ENCODE data around the gene CABLES1.
"Not testable (repeated sequence)": the region's sequence is repeated elsewhere in the genome, so short reads cannot be mapped to it uniquely, and the experiment has no call there.

- not testable (repeated sequence) for TF ChIP-seq CTCF (IDR thresholded peaks at IDR 0.05; ENCODE audit: insufficient read depth, low read length, poor library complexity, severe bottlenecking); EZH2phosphoT487 (conservative IDR thresholded peaks at IDR 0.05; ENCODE audit: low read length)
Measured at GRCh38 chr18:23109163-23109562, 26.1 kb upstream of the CABLES1 start.

Data from SU-DHL-6 (cell line).